PC-9 (cell line): ENCODE measurements around the gene SMC6. TPM values are rescaled to one million over a fixed set of nuclear protein-coding genes. Genes with fewer than 3 reads are reported as not detected.

Source experiments
- BruUV-seq: library from RNA; stranded (reverse); fragments of 400-500 nt; replicated peaks from 2 replicates; lab custom pipeline; 2021; lab: Mats Ljungman, UMichigan
- CTCF ChIA-PET: fragments of 300-600 bp; sonication (Branson Sonifier 250); formaldehyde crosslinking; loops from one replicate; lab custom pipeline; 2022; ENCODE audit warnings: antibody characterized with exemption; lab: Charles Lee
- POLR2A ChIA-PET: fragments of 300-600 bp; sonication (Branson Sonifier 250); formaldehyde crosslinking; loops from one replicate; lab custom pipeline; 2022; ENCODE audit warnings: antibody characterized with exemption; ENCODE audit not compliant: unreplicated experiment; lab: Charles Lee
- DNase-seq, 2 experiments: peaks; one replicate each; pipeline versions ENCODE4 v3.0.0 to v3.0.0-alpha.2; 2015 to 2022; ENCODE audit warnings: mixed read lengths in 1 of 2
- H2AFZ ChIP-seq: fragments of 200-600 bp; sonication (generic); 2 replicates; pipeline ENCODE4 v1.8.1; 2017; ENCODE audit warnings: antibody characterized with exemption
- H3F3A ChIP-seq: fragments of 200-600 bp; sonication (generic); 2 replicates; pipeline ENCODE4 v1.8.1; 2017; ENCODE audit warnings: antibody characterized with exemption, mild to moderate bottlenecking, low read depth; ENCODE audit not compliant: insufficient read depth
- H3K27ac ChIP-seq: fragments of 200-600 bp; sonication (generic); 2 replicates; pipeline ENCODE4 v1.6.1; 2016; ENCODE audit warnings: mixed run types
- H3K27me3 ChIP-seq: fragments of 200-600 bp; sonication (generic); 2 replicates; pipeline ENCODE4 v1.6.1; 2016; ENCODE audit warnings: low read depth, mixed run types; ENCODE audit not compliant: insufficient read depth
- H3K36me3 ChIP-seq: fragments of 200-600 bp; sonication (generic); 2 replicates; pipeline ENCODE4 v1.6.1; 2016; ENCODE audit warnings: low read depth, mixed run types
- H3K4me1 ChIP-seq: fragments of 200-600 bp; sonication (generic); replicated peaks from 2 replicates; pipeline ENCODE4 v1.6.1; 2016; ENCODE audit warnings: mixed run types; ENCODE audit not compliant: insufficient read depth
- H3K4me2 ChIP-seq: fragments of 200-600 bp; sonication (generic); 2 replicates; pipeline ENCODE4 v1.6.1; 2017; ENCODE audit warnings: mixed run types
- H3K4me3 ChIP-seq: fragments of 200-600 bp; sonication (generic); 2 replicates; pipeline ENCODE4 v1.6.1; 2016; ENCODE audit warnings: mixed run types
- H3K79me2 ChIP-seq: fragments of 200-600 bp; sonication (generic); 2 replicates; pipeline ENCODE4 v1.6.1; 2017; ENCODE audit warnings: low read depth, mixed run types
- H3K9me2 ChIP-seq: fragments of 200-600 bp; sonication (generic); 2 replicates; pipeline ENCODE4 v1.8.1; 2017; ENCODE audit warnings: mild to moderate bottlenecking; ENCODE audit not compliant: insufficient read depth
- H3K9me3 ChIP-seq: fragments of 200-600 bp; sonication (generic); 2 replicates; pipeline ENCODE4 v1.8.1; 2016; ENCODE audit warnings: low read depth; ENCODE audit not compliant: insufficient read depth
- H4K20me1 ChIP-seq: fragments of 200-600 bp; sonication (generic); 2 replicates; pipeline ENCODE4 v1.8.1; 2017; ENCODE audit not compliant: insufficient read depth
- EZH2 ChIP-seq: fragments of 200-600 bp; sonication (generic); IDR thresholded peaks from 2 replicates; pipeline ENCODE4 v1.8.0; 2017; ENCODE audit warnings: antibody characterized with exemption, low read depth
- intact Hi-C: fragments of 100-400 bp; cut with micrococcal nuclease; formaldehyde crosslinking; loops from one replicate; pipeline ENCODE4 v1.10.0; 2022; ENCODE audit not compliant: unreplicated experiment
- total RNA-seq: library from RNA; stranded (reverse); gene quantifications from 2 replicates; pipeline ENCODE4 v1.2.3, GENCODE V29; 2021
- TF ChIP-seq, protein P1 (sequence below): fragments of 200-600 bp; sonication (generic); conservative IDR thresholded peaks from 2 replicates; pipeline ENCODE4 v1.6.1; 2017; ENCODE audit warnings: mixed run types, antibody characterized with exemption, mild to moderate bottlenecking, moderate library complexity

SMC6 gene
- total RNA-seq, 1 experiment from 2014 or later: 19.2 TPM

DNA sequence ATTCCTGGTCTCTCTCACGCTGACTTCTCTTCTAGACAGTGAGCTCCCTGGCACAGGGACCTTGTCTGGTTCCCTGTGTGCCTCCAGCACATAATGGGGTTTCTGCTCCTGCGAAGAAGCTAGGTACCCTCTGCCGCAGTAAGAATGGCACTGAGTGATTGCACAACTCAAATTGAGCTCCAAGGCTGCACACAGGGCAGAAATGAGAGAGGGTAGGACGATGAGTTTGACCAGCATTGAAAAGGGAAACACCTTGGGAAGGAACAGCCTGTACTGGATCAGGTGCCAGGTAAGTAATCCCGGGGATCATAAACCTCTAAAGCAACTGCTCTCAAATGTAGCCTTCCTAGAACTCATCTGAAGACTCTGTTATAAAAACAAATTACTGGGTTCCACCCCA is 41.7 kb upstream of the SMC6 start:
- intact Hi-C loops: no loop called here
- no TSS peak for BruUV-seq
- H3K27me3 ChIP-seq: peaks cover 5% of the 10 kb centered on the region; the same call in 1 of the 2 replicates
- no peak overlapping the region for H3K27ac ChIP-seq
- H3K79me2 ChIP-seq: no peaks in the 10 kb centered on the region
- H4K20me1 ChIP-seq: no peaks in the 10 kb centered on the region
- H3F3A ChIP-seq: no peaks in the 10 kb centered on the region
- no peak for TF ChIP-seq EZH2
- ChIA-PET CTCF (no interaction called here), POLR2A (no interaction called here)
- H3K4me2 ChIP-seq: no peak overlapping the region
- H3K4me3 ChIP-seq: no peak overlapping the region
- H2AFZ ChIP-seq: no peak overlapping the region
- no peaks in the 10 kb centered on the region for H3K9me2 ChIP-seq
- no peaks in the 10 kb centered on the region for H3K9me3 ChIP-seq
- no peaks in the 10 kb centered on the region for H3K36me3 ChIP-seq
- no peak for DNase-seq
- H3K4me1 ChIP-seq: no peaks in the 10 kb centered on the region

DNA sequence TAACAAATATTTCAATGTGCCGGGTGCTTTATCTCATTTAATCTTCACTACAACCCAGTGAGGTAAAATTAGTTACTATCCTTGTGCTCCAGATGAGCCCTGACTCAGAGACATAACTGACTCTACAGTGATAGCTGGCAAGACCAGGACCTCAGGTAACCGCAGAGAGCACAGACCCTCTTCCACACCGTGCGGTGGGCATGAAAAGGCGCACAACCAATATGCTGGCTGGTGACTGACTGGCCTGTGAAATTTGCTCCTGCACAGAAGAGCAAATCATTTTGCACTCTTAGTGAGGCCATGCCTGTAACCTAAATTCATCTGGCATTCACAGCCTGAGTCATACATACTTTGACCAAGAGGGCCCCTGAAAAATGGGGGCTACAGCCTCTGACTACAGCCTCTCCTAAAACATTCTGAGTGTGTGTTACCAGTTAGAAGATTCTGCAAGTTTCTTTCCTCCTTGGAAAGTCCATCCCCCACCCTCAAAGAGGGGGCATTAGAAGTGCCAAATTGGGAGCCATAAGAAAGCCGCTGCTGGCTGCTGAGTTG is 40.3 kb upstream of the SMC6 start:
- Histone ChIP-seq H3K27ac (no peak overlapping the region), H3K36me3 (no peaks in the 10 kb centered on the region), H3K4me3 (no peak overlapping the region), H3K4me2 (no peak overlapping the region), H3F3A (no peaks in the 10 kb centered on the region), H3K27me3 (peaks cover 5% of the 10 kb centered on the region; the same call in 1 of the 2 replicates), H2AFZ (no peak overlapping the region), H3K4me1 (no peaks in the 10 kb centered on the region), H3K9me2 (no peaks in the 10 kb centered on the region), H3K9me3 (no peaks in the 10 kb centered on the region), H3K79me2 (no peaks in the 10 kb centered on the region), H4K20me1 (no peaks in the 10 kb centered on the region)
- CTCF ChIA-PET: no interaction called here
- intact Hi-C loops: no loop called here
- no peak for DNase-seq
- TF ChIP-seq, protein P1, sequence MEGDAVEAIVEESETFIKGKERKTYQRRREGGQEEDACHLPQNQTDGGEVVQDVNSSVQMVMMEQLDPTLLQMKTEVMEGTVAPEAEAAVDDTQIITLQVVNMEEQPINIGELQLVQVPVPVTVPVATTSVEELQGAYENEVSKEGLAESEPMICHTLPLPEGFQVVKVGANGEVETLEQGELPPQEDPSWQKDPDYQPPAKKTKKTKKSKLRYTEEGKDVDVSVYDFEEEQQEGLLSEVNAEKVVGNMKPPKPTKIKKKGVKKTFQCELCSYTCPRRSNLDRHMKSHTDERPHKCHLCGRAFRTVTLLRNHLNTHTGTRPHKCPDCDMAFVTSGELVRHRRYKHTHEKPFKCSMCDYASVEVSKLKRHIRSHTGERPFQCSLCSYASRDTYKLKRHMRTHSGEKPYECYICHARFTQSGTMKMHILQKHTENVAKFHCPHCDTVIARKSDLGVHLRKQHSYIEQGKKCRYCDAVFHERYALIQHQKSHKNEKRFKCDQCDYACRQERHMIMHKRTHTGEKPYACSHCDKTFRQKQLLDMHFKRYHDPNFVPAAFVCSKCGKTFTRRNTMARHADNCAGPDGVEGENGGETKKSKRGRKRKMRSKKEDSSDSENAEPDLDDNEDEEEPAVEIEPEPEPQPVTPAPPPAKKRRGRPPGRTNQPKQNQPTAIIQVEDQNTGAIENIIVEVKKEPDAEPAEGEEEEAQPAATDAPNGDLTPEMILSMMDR: no peak
- no peak for TF ChIP-seq EZH2
- POLR2A ChIA-PET: interaction anchor here (0.6 kb wide), 1 partner anchor 66 kb away, joined by 13 read pairs; no protein-coding TSS in a partner anchor
- no TSS peak for BruUV-seq

DNA sequence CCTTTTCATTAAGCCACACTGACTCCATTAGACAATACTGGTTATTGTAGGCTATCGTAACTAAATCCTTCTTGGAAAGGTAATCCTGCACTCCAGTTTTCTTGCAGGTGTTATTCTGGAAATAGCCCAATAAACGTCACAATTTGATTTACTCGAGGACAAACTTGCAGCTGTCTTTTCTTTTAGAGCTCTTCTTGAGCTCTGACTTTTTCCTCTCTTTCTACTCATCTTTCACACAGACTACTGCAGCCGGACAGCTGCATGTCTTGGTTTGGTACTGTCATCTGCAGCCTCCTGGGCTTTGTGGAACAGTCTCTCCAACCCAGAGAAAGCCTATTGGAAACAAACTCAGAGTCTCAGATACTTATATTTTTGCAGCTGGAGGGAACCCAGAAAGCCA is 39.7 kb upstream of the SMC6 start:
- no peaks in the 10 kb centered on the region for H3F3A ChIP-seq
- H3K9me3 ChIP-seq: no peaks in the 10 kb centered on the region
- no TSS peak for BruUV-seq
- POLR2A ChIA-PET: no interaction called here
- H3K9me2 ChIP-seq: no peaks in the 10 kb centered on the region
- H3K36me3 ChIP-seq: no peaks in the 10 kb centered on the region
- no peaks in the 10 kb centered on the region for H4K20me1 ChIP-seq
- no peak overlapping the region for H3K27ac ChIP-seq
- no peaks in the 10 kb centered on the region for H3K4me1 ChIP-seq
- H3K27me3 ChIP-seq: no peaks in the 10 kb centered on the region; the same call in 1 of the 2 replicates
- CTCF ChIA-PET: no interaction called here
- no peak overlapping the region for H2AFZ ChIP-seq
- intact Hi-C loops: no loop called here
- no peaks in the 10 kb centered on the region for H3K79me2 ChIP-seq
- no peak for DNase-seq
- TF ChIP-seq, protein P1: no peak
- no peak overlapping the region for H3K4me3 ChIP-seq
- no peak overlapping the region for H3K4me2 ChIP-seq

DNA sequence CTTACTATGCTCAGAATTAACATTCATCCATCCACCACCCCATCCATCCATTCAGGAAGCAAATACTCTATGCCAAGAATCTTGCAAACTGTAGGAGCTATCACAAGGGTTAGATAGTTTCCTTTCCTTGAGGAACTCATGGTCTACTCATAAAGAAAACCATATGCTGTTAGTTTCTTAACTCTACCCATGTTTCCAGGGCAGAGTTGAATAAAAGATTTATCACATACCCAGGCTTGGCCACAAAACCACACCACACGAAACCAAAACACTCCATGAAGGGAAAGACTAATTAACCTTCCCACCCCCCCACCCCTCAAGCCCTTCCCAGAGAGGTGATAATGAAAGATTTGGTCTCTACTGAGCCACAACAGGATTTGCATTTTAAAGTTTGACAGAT is 38.9 kb upstream of the SMC6 start:
- no peaks in the 10 kb centered on the region for H4K20me1 ChIP-seq
- no peak overlapping the region for H3K4me3 ChIP-seq
- no peaks in the 10 kb centered on the region for H3K9me2 ChIP-seq
- no peaks in the 10 kb centered on the region for H3F3A ChIP-seq
- no peak overlapping the region for H2AFZ ChIP-seq
- TF ChIP-seq, protein P1: no peak
- no peak for TF ChIP-seq EZH2
- H3K4me1 ChIP-seq: no peaks in the 10 kb centered on the region
- no TSS peak for BruUV-seq
- H3K36me3 ChIP-seq: no peaks in the 10 kb centered on the region
- H3K27ac ChIP-seq: no peak overlapping the region
- CTCF ChIA-PET: no interaction called here
- no peaks in the 10 kb centered on the region for H3K79me2 ChIP-seq
- POLR2A ChIA-PET: no interaction called here
- no peak for DNase-seq
- H3K4me2 ChIP-seq: no peak overlapping the region
- no peaks in the 10 kb centered on the region for H3K9me3 ChIP-seq
- intact Hi-C loops: no loop called here
- H3K27me3 ChIP-seq: no peaks in the 10 kb centered on the region; the same call in 1 of the 2 replicates
